HG03095 (cell line): ENCODE results near the gene SLC2A8.

Experiments
- ATAC-seq: cut with Tn5 transposase; IDR thresholded peaks from one replicate; pipeline ENCODE4 v1.9.1; 2021; ENCODE audit warnings: moderate library complexity; ENCODE audit not compliant: unreplicated experiment

SLC2A8 gene

GRCh38 chr9:127380479-127380878 lies 16.5 kb upstream of the SLC2A8 start:
- no peak for ATAC-seq

- ATAC-seq = no peak
These were observed 14.4 kb upstream of the SLC2A8 start for GRCh38 chr9:127382541-127382940.

GRCh38 chr9:127384016-127384730 lies 12.8 kb upstream of the SLC2A8 start:
- no peak for ATAC-seq

- ATAC-seq = no peak
These were observed 12.1 kb upstream of the SLC2A8 start for GRCh38 chr9:127384901-127385300.

GRCh38 chr9:127386249-127386648 lies 10.7 kb upstream of the SLC2A8 start:
- ATAC-seq = no peak

- ATAC-seq = no peak
These were observed 10.0 kb upstream of the SLC2A8 start for GRCh38 chr9:127386981-127387380.

- peak; percentile 78 for ATAC-seq
These were observed 8.7 kb upstream of the SLC2A8 start for GRCh38 chr9:127388037-127388855.

- ATAC-seq = no peak
These were observed 8.1 kb upstream of the SLC2A8 start for GRCh38 chr9:127388856-127389238.

GRCh38 chr9:127389381-127390247 lies 7.4 kb upstream of the SLC2A8 start:
- no peak for ATAC-seq

GRCh38 chr9:127390248-127390545 lies 6.8 kb upstream of the SLC2A8 start:
- no peak for ATAC-seq

GRCh38 chr9:127390563-127390962 lies 6.4 kb upstream of the SLC2A8 start:
- ATAC-seq = no peak

GRCh38 chr9:127392166-127392565 lies 4.8 kb upstream of the SLC2A8 start:
- no peak for ATAC-seq

- no peak for ATAC-seq
These were observed 4.0 kb upstream of the SLC2A8 start for GRCh38 chr9:127392976-127393375.

GRCh38 chr9:127393645-127394044 lies 3.3 kb upstream of the SLC2A8 start:
- no peak for ATAC-seq

GRCh38 chr9:127395497-127396252 lies 1.3 kb upstream of the SLC2A8 start:
- no peak for ATAC-seq

- ATAC-seq = no peak
These were observed 639 bp upstream of the SLC2A8 start for GRCh38 chr9:127396253-127396807.

GRCh38 chr9:127397646-127398274 lies 791 bp downstream of the SLC2A8 start:
- no peak for ATAC-seq

GRCh38 chr9:127398275-127398647 lies 1.3 kb downstream of the SLC2A8 start:
- ATAC-seq = no peak

- ATAC-seq = no peak
These were observed 1.9 kb downstream of the SLC2A8 start for GRCh38 chr9:127398715-127399400.
